K562 (cell line): Measurements from ENCODE around the gene ISM1. TPM values are rescaled to one million over a fixed set of nuclear protein-coding genes. Genes with fewer than 3 reads are reported as not detected.

Experiments used
- ATAC-seq: fragments of 200-7000 bp; cut with Tn5 transposase; 3 replicates; pipeline ENCODE4 v1.9.1; 2020; ENCODE audit warnings: moderate library complexity
- BruUV-seq: library from RNA; stranded (reverse); fragments of 400-500 nt; replicated peaks from 2 replicates; lab custom pipeline; 2021; lab: Mats Ljungman, UMichigan
- CTCF ChIA-PET: fragments of 300-600 bp; formaldehyde crosslinking; extraction: SDS; loops from one replicate; lab custom pipeline; 2021; ENCODE audit warnings: low intra/inter-chr PET ratio; lab: Yijun Ruan, JAX
- POLR2A ChIA-PET: fragments of 300-600, 350-650 bp; sonication (Branson Sonifier 250); formaldehyde crosslinking; extraction: SDS; loops from one replicate; lab custom pipeline; 2021; ENCODE audit warnings: antibody characterized with exemption, inconsistent platforms; lab: Yijun Ruan, JAX
- DNase-seq, 4 experiments: peaks; one replicate each; pipeline versions ENCODE4 v3.0.0 to v3.0.0-alpha.2; 2011 to 2018; ENCODE audit warnings: low spot score in 3 of 4, mixed read lengths in 3 of 4; ENCODE audit errors: extremely low read depth in 1 of 4
- FAIRE-seq: peaks from 2 replicates; lab custom pipeline; 2011; peaks lifted over from hg19 to GRCh38; lab: Jason Lieb, UNC
- H2AFZ ChIP-seq: 2 replicates; pipeline ENCODE4 v1.6.0; 2011; ENCODE audit warnings: low read depth, low read length, control low read depth, inconsistent platforms
- H3K27ac ChIP-seq: fragments of 200-600 bp; 3 replicates; pipeline ENCODE4 v1.8.0; 2011; ENCODE audit warnings: low read depth, mild to moderate bottlenecking, control low read depth, inconsistent platforms, low read length, moderate library complexity, mixed read lengths; ENCODE audit errors: extremely low read depth
- H3K27me3 ChIP-seq, 2 experiments: fragments of 300-600 bp in 1 of 2; 2 replicates in 1 of 2; 3 replicates in 1 of 2; pipeline versions ENCODE4 v1.6.0 to v1.8.0; 2011; ENCODE audit warnings: inconsistent platforms in 2 of 2, low read length in 2 of 2, mild to moderate bottlenecking in 1 of 2, mixed read lengths in 1 of 2, moderate library complexity in 1 of 2; ENCODE audit not compliant: control insufficient read depth in 2 of 2, insufficient read depth in 2 of 2
- H3K36me3 ChIP-seq: fragments of 300-600 bp; 3 replicates; pipeline ENCODE4 v1.8.0; 2011; ENCODE audit warnings: mild to moderate bottlenecking, low read length, inconsistent platforms; ENCODE audit not compliant: control insufficient read depth, insufficient read depth
- H3K4me1 ChIP-seq, 2 experiments: fragments of 200-600 bp in 1 of 2; replicated peaks in 1 of 2; 2 replicates in 1 of 2; 3 replicates in 1 of 2; pipeline versions ENCODE4 v1.5.1 to v1.8.0; 2011; ENCODE audit warnings: inconsistent platforms in 2 of 2, low read length in 2 of 2, mild to moderate bottlenecking in 1 of 2, mixed read lengths in 1 of 2, moderate library complexity in 1 of 2; ENCODE audit not compliant: control insufficient read depth in 2 of 2, insufficient read depth in 2 of 2
- H3K4me2 ChIP-seq: 2 replicates; pipeline ENCODE4 v1.6.1; 2011; ENCODE audit warnings: low read length, control low read depth, inconsistent platforms, mixed read lengths; ENCODE audit not compliant: insufficient read depth
- H3K4me3 ChIP-seq: fragments of 200-600 bp; sonication (generic), shearing (Covaris generic); 2 replicates; pipeline ENCODE4 v1.5.1; 2016; ENCODE audit warnings: control low read depth, inconsistent platforms
- H3K79me2 ChIP-seq: fragments of 200-600 bp; 3 replicates; pipeline ENCODE4 v1.8.0; 2011; ENCODE audit warnings: low read length, inconsistent platforms; ENCODE audit not compliant: control insufficient read depth, insufficient read depth
- H3K9ac ChIP-seq, 2 experiments: 2 replicates each; pipeline versions ENCODE4 v1.6.0 to v1.6.1; 2011; ENCODE audit warnings: low read depth in 2 of 2, low read length in 2 of 2, control low read depth in 1 of 2, inconsistent platforms in 1 of 2, mild to moderate bottlenecking in 1 of 2, mixed read lengths in 1 of 2; ENCODE audit not compliant: insufficient read depth in 1 of 2
- H3K9me1 ChIP-seq: one replicate; pipeline ENCODE4 v1.6.0; 2011; ENCODE audit warnings: inconsistent platforms, mild to moderate bottlenecking, low read length, moderate library complexity; ENCODE audit not compliant: control insufficient read depth, insufficient read depth
- H3K9me3 ChIP-seq: replicated peaks from 2 replicates; pipeline ENCODE4 v1.5.1; 2011; ENCODE audit warnings: low read depth, low read length, inconsistent platforms; ENCODE audit not compliant: control insufficient read depth, insufficient read depth
- H4K20me1 ChIP-seq: replicated peaks from 2 replicates; pipeline ENCODE4 v1.6.1; 2011; ENCODE audit warnings: low read length, inconsistent platforms, mixed read lengths; ENCODE audit not compliant: control insufficient read depth, insufficient read depth
- E2F5 ChIP-seq: sonication (generic); formaldehyde crosslinking; IDR thresholded peaks from 2 replicates; pipeline ENCODE4 v1.8.0; 2022; ENCODE audit warnings: mild to moderate bottlenecking, missing genetic modification reagents
- EHMT2 ChIP-seq: fragments of 450-650 bp; IDR thresholded peaks from 2 replicates; pipeline ENCODE4 v1.6.1; 2018; ENCODE audit warnings: antibody characterized with exemption
- KDM1A ChIP-seq, 2 experiments: fragments of 450-650 bp; IDR thresholded peaks; 2 replicates each; pipeline ENCODE4 v1.6.1; 2016; ENCODE audit warnings: mild to moderate bottlenecking in 2 of 2
- MAFF ChIP-seq: IDR thresholded peaks from 2 replicates; pipeline ENCODE4 v1.6.1; 2012; ENCODE audit warnings: low read length, improper control_type of control experiment
- NBN ChIP-seq: fragments of 450-650 bp; IDR thresholded peaks from 2 replicates; pipeline ENCODE4 v1.6.1; 2016; ENCODE audit warnings: low read depth, mild to moderate bottlenecking
- NFYB ChIP-seq: IDR thresholded peaks from 2 replicates; pipeline ENCODE4 v1.6.1; 2011; ENCODE audit warnings: mild to moderate bottlenecking, moderate library complexity; ENCODE audit not compliant: insufficient read length; ENCODE audit errors: extremely low read depth
- SIX5 ChIP-seq, 2 experiments: IDR thresholded peaks; 2 replicates each; pipeline ENCODE4 v1.6.1; 2011; ENCODE audit warnings: low read length in 2 of 2, borderline replicate concordance in 1 of 2, low read depth in 1 of 2, mild to moderate bottlenecking in 1 of 2, moderate library complexity in 1 of 2; ENCODE audit not compliant: insufficient read depth in 1 of 2
- SP2 ChIP-seq: IDR thresholded peaks from 2 replicates; pipeline ENCODE4 v1.6.1; 2011; ENCODE audit warnings: mild to moderate bottlenecking, low read depth, low read length, moderate library complexity; ENCODE audit not compliant: poor library complexity, severe bottlenecking; ENCODE audit errors: extremely low read depth
- STAT6 ChIP-seq: sonication (generic); formaldehyde crosslinking; IDR thresholded peaks from 2 replicates; pipeline ENCODE4 v1.8.1; 2023; ENCODE audit warnings: mild to moderate bottlenecking, missing genetic modification reagents
- TFAP4 ChIP-seq: sonication (generic); formaldehyde crosslinking; IDR thresholded peaks from 2 replicates; pipeline ENCODE4 v1.8.0; 2022; ENCODE audit warnings: missing genetic modification reagents, mild to moderate bottlenecking, moderate library complexity, borderline replicate concordance
- ZNF347 ChIP-seq: fragments of 450-650 bp; formaldehyde crosslinking; IDR thresholded peaks from 2 replicates; pipeline ENCODE4 v1.4.0; 2020; ENCODE audit warnings: low read depth, mild to moderate bottlenecking, moderate library complexity
- ZNF518B ChIP-seq: fragments of 250-450 bp; sonication (Bioruptor Pico); IDR thresholded peaks from 2 replicates; pipeline ENCODE4 v1.5.0; 2021; ENCODE audit warnings: mild to moderate bottlenecking, moderate library complexity
- WGBS: fragments of 100-300 bp; shearing (Covaris generic); methylation state at CpG from one replicate; pipeline ENCODE4 v1.1.6; 2016; ENCODE audit warnings: low coverage, mixed read lengths; ENCODE audit not compliant: insufficient coverage; ENCODE audit errors: missing lambda C conversion rate; 5-methylcytosine and 5-hydroxymethylcytosine counted together
- in situ Hi-C: fragments of 300-500 bp; cut with MboI; formaldehyde crosslinking; loops from 4 replicates; pipeline ENCODE4 v1.15.0; 2018; ENCODE audit warnings: inconsistent platforms, mixed read lengths
- intact Hi-C: fragments of 100-400 bp; cut with micrococcal nuclease; formaldehyde crosslinking; loops from 2 replicates; pipeline ENCODE4 v1.14.2; 2022
- polyA plus RNA-seq, 8 experiments: library from polyadenylated mRNA; depleted of rRNA in 4 of 8; stranded (reverse) in 5 of 8; unstranded in 3 of 8; fragments of >200 nt; fragmentation: Nextera tagmentation in 2 of 8; fragmentation: Illumina TruSeq in 1 of 8; extraction: Ambion mirVana in 2 of 8; extraction: Trizol in 1 of 8; gene quantifications; 2 replicates each; pipeline versions ENCODE4 v1.2.1 to v1.2.3, GENCODE V29; 2011 to 2014; ENCODE audit warnings: inconsistent platforms in 1 of 8, missing spikeins in 1 of 8
- total RNA-seq, 7 experiments: library from RNA; depleted of rRNA in 6 of 7; stranded (reverse); fragments of >200 nt in 6 of 7; fragmentation: Illumina TruSeq in 2 of 7; extraction: Trizol in 2 of 7; gene quantifications; 2 replicates each; pipeline versions ENCODE4 v1.2.1 to v1.2.3, GENCODE V29; 2011 to 2021; ENCODE audit warnings: low replicate concordance in 1 of 7

Gene ISM1
- total and polyA plus RNA-seq, 9 of the 15 experiments (the other 6 are each of a cell fraction or from before 2014, with no cell fraction given), result not detected

GRCh38 chr20:13292201-13292885, 71.3 kb downstream of the ISM1 start (continued):
- no peak for TF ChIP-seq ZNF518B (CRISPR knock-in tag)
- no peak for TF ChIP-seq NFYB
- TF ChIP-seq E2F5 (CRISPR knock-in tag), result no peak

- POLR2A ChIA-PET, result no interaction called here
- Histone ChIP-seq H3K79me2 (no peaks in the 10 kb centered on the region), H3K9ac (no peak overlapping the region), H2AFZ (no peak overlapping the region), H3K36me3 (no peaks in the 10 kb centered on the region), H3K27me3 (peaks cover 0 to 9% of the 10 kb centered on the region in 2 experiments; a peak in 2 of 5 replicates), H3K27ac (no peak overlapping the region), H3K4me1 (peaks cover 0 to 7% of the 10 kb centered on the region in 2 experiments; a peak in 2 of 5 replicates), H3K9me3 (no peaks in the 10 kb centered on the region), H3K9me1 (no peaks in the 10 kb centered on the region), H3K4me3 (no peak overlapping the region), H4K20me1 (no peaks in the 10 kb centered on the region), H3K4me2 (no peak overlapping the region)
- intact Hi-C loops, result no loop called here
- ATAC-seq (no peak), FAIRE-seq (no peak), DNase-seq (no peak)
- 5% methylated on average over 2 of the region's 2 CpGs for WGBS
- in situ Hi-C loops, result no loop called here
- CTCF ChIA-PET, result no interaction called here
- no TSS peak for BruUV-seq
- TF ChIP-seq SP2 (no peak), ZNF347 (CRISPR knock-in tag) (no peak), STAT6 (CRISPR knock-in tag) (no peak), MAFF (no peak), SIX5 (IDR thresholded peaks at IDR 0.05; ENCODE audit: borderline replicate concordance in 1 of 2, insufficient read depth in 1 of 2, low read depth in 1 of 2, low read length in 2 of 2) (no peak), EHMT2 (no peak), KDM1A (IDR thresholded peaks at IDR 0.05) (no peak), TFAP4 (no peak), NBN (no peak)
Measured at GRCh38 chr20:13294522-13294921, 73.4 kb downstream of the ISM1 start.
